HL-60 (cell line): ENCODE measurements around the gene TPST2.

Experiments
- DNase-seq, 2 experiments: peaks; one replicate each; pipeline ENCODE4 v3.0.0-alpha.2; 2010 to 2020; ENCODE audit warnings: low read depth in 1 of 2, low spot score in 1 of 2
- H3K27ac ChIP-seq: fragments of 250-450 bp; sonication (Bioruptor Pico); replicated peaks from 2 replicates; pipeline ENCODE4 v1.5.1; 2020; ENCODE audit warnings: mild to moderate bottlenecking, moderate library complexity
- H3K27me3 ChIP-seq: fragments of 250-450 bp; sonication (Bioruptor Pico); 2 replicates; pipeline ENCODE4 v1.5.1; 2021; ENCODE audit warnings: mild to moderate bottlenecking, moderate library complexity; ENCODE audit not compliant: insufficient read depth, poor library complexity, severe bottlenecking
- H3K4me3 ChIP-seq: replicated peaks from 2 replicates; pipeline ENCODE4 v1.5.1; 2011; ENCODE audit warnings: mild to moderate bottlenecking, control low read depth, low read length; ENCODE audit not compliant: insufficient read depth
- CTCF ChIP-seq: IDR thresholded peaks from one replicate; pipeline ENCODE4 v1.5.1; 2011; ENCODE audit warnings: low read length, control low read depth, inconsistent platforms; ENCODE audit not compliant: insufficient read depth
- GABPA ChIP-seq: IDR thresholded peaks from 2 replicates; pipeline ENCODE4 v1.6.1; 2012; ENCODE audit warnings: low read depth
- POLR2AphosphoS5 ChIP-seq: IDR thresholded peaks from 2 replicates; pipeline ENCODE4 v1.6.1; 2012; ENCODE audit warnings: low read depth
- REST ChIP-seq: IDR thresholded peaks from 2 replicates; pipeline ENCODE4 v1.6.1; 2012; ENCODE audit warnings: low read depth; ENCODE audit not compliant: insufficient replicate concordance
- SPI1 ChIP-seq: IDR thresholded peaks from 2 replicates; pipeline ENCODE4 v1.6.1; 2012; ENCODE audit warnings: low read depth, mild to moderate bottlenecking, borderline replicate concordance

TPST2 gene

GRCh38 chr22:26524870-26525269, 65.1 kb downstream of the TPST2 start:
- no peak overlapping the region for H3K27ac ChIP-seq
- no peak overlapping the region for H3K4me3 ChIP-seq
- no peak for DNase-seq
- TF ChIP-seq SPI1 (no peak), REST (no peak), POLR2AphosphoS5 (no peak), GABPA (no peak), CTCF (no peak)
- no peaks in the 10 kb centered on the region for H3K27me3 ChIP-seq

- Histone ChIP-seq H3K4me3 (no peak overlapping the region), H3K27me3 (no peaks in the 10 kb centered on the region), H3K27ac (no peak overlapping the region)
- no peak for DNase-seq
- TF ChIP-seq POLR2AphosphoS5 (no peak), REST (no peak), SPI1 (no peak), CTCF (no peak), GABPA (no peak)
These were observed 67.3 kb downstream of the TPST2 start for GRCh38 chr22:26522592-26522991.

GRCh38 chr22:26522012-26522411, 67.9 kb downstream of the TPST2 start:
- TF ChIP-seq GABPA (no peak), CTCF (no peak), REST (no peak), POLR2AphosphoS5 (no peak), SPI1 (no peak)
- no peak overlapping the region for H3K27ac ChIP-seq
- H3K27me3 ChIP-seq: no peaks in the 10 kb centered on the region
- H3K4me3 ChIP-seq: no peak overlapping the region
- no peak for DNase-seq
